ENCODE results near the gene KIF3A. TPM values are rescaled to one million over a fixed set of nuclear protein-coding genes. Genes with fewer than 3 reads are reported as not detected.

Gene KIF3A
- total and polyA plus RNA-seq, 11 donors = 5.8 to 19.3 (median 10.1) TPM

DNA sequence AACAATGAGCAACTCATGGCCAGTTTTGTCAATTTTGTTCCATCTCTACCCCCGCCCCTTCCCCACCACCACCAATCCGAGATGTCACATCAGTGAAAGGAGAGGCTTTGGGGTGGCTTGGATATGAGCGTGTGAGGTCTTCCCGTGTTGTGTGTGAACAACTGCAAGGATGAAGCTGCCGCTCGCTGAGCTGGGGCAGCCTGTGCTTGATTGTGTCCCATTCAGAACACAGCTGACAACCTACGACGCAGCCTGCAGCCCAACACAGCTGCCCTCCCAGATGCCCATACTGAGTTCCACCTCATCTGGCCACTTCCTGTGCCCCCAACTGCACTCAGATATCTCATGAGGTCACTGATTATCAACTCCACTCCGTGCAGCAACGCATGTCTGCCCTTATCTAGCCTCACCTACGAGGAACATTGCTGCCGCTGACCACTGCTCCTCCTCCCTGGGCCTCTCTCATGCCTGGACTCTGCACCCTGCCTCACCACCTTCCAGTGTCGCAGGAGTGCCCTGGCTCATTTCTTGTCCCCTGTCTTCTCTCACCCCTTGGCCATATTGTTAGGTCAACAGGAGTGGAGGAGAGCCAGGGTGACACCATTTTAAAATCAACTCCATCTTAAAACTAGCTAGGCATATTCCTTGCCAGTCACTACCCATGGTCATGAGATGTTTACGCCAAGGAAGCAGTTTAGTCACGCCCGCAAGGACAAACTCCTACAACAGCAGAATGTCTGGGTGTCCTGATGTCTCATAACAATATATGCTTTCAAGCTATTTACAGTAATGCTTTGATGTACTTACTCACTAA lies 70.8 kb downstream of the KIF3A start:
- TF ChIP-seq POLR2A (IDR thresholded peaks at IDR 0.05) = no peak
- TF ChIP-seq, protein P1, sequence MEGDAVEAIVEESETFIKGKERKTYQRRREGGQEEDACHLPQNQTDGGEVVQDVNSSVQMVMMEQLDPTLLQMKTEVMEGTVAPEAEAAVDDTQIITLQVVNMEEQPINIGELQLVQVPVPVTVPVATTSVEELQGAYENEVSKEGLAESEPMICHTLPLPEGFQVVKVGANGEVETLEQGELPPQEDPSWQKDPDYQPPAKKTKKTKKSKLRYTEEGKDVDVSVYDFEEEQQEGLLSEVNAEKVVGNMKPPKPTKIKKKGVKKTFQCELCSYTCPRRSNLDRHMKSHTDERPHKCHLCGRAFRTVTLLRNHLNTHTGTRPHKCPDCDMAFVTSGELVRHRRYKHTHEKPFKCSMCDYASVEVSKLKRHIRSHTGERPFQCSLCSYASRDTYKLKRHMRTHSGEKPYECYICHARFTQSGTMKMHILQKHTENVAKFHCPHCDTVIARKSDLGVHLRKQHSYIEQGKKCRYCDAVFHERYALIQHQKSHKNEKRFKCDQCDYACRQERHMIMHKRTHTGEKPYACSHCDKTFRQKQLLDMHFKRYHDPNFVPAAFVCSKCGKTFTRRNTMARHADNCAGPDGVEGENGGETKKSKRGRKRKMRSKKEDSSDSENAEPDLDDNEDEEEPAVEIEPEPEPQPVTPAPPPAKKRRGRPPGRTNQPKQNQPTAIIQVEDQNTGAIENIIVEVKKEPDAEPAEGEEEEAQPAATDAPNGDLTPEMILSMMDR (IDR thresholded peaks at IDR 0.05) = no peak
- H3K27ac ChIP-seq = no peak overlapping the region
- peaks cover 0 to 4% (median 0%) of the 10 kb centered on the region in 9 donors for H3K27me3 ChIP-seq
- DNase-seq (no peak), ATAC-seq (no peak)
- no peaks in the 10 kb centered on the region for H3K4me1 ChIP-seq
- intact Hi-C loops (cut with DNase I) = no loop called here
- H3K36me3 ChIP-seq = no peaks in the 10 kb centered on the region
- no peak overlapping the region for H3K4me3 ChIP-seq
- WGBS, 4 donors = 75 to 82% (median 79%) methylated on average over 16 of the region's 16 CpGs
- H3K9me3 ChIP-seq = no peaks in the 10 kb centered on the region

DNA sequence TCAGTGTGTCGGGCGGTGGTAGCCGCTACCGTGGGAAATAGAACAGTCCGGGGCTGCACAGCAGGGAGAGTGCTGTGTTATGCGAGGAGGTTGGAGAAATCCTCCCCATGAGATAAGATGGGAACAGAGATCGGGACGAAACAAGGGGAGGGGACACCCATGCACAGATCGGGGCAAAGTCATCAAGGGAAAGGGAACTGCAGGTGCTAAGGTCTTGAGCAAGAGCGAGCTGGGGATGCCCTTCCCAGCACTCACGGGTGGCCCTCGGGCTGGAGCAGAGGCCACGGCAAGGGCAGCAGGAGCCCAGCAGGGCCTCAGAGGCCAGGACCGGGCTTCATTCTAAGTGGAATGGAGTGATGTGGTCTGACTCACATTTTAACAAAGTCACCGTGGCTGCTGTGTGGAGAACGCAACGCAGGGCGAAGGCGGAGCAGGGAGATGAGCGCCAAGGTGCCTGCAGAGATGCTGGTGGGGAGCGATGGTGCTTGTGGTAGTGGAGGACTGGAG lies 71.7 kb downstream of the KIF3A start:
- H3K27ac ChIP-seq = no peak overlapping the region
- 86 to 88% (median 88%) methylated on average over 21 of the region's 21 CpGs for WGBS, 4 donors
- no peaks in the 10 kb centered on the region for H3K9me3 ChIP-seq
- peaks cover 0 to 4% (median 0%) of the 10 kb centered on the region in 9 donors for H3K27me3 ChIP-seq
- TF ChIP-seq POLR2A (IDR thresholded peaks at IDR 0.05) = no peak
- TF ChIP-seq, protein P1 (IDR thresholded peaks at IDR 0.05) = no peak
- DNase-seq (no peak), ATAC-seq (no peak)
- no peaks in the 10 kb centered on the region for H3K36me3 ChIP-seq
- H3K4me3 ChIP-seq = no peak overlapping the region
- intact Hi-C loops (cut with DNase I) = no loop called here
- no peaks in the 10 kb centered on the region for H3K4me1 ChIP-seq

DNA sequence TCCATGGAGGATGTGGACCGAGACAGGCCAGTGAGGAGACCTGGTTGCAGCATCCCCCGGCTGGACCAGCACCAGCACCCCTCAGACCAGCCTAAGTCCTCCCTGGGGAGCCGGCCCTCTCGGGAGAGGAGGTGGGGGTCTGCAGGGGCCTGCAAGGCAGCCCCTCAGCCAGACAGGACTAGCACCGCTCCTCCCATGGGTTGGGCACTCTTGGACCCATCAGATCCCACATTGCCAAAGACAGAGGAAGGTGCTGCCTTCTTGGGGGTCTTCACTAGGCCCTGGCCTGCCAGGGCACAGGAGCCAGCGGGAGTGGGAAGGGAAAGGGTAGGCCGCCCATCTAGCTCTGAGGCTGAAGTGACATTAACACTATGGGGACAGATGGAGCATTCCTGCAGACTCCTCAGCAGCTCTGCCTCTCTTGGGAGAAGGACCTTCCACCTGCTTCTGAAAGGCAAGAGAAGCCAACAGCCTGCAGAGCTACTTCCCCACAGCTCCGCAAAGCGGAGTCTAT lies 72.6 kb downstream of the KIF3A start:
- no peaks in the 10 kb centered on the region for H3K9me3 ChIP-seq
- no peak overlapping the region for H3K4me3 ChIP-seq
- intact Hi-C loops (cut with DNase I) = no loop called here
- peaks cover 0 to 4% (median 0%) of the 10 kb centered on the region in 9 donors for H3K27me3 ChIP-seq
- ATAC-seq = no peak
- 90 to 96% (median 94%) methylated on average over 7 to 9 of the region's 9 CpGs for WGBS, 4 donors
- DNase-seq = no peak
- H3K27ac ChIP-seq = no peak overlapping the region
- no peak for TF ChIP-seq POLR2A (IDR thresholded peaks at IDR 0.05)
- TF ChIP-seq, protein P1 (IDR thresholded peaks at IDR 0.05) = no peak
- no peaks in the 10 kb centered on the region for H3K4me1 ChIP-seq
- H3K36me3 ChIP-seq = no peaks in the 10 kb centered on the region

All from heart left ventricle (tissue), 16 donors.